Ectodermal cell (in vitro differentiated cells): ENCODE data around the gene RLN1.
"Not testable (repeated sequence)": the region's sequence is repeated elsewhere in the genome, so short reads cannot be mapped to it uniquely, and the experiment has no call there.

ENCODE experiments used
- H3K27ac ChIP-seq: 2 replicates; pipeline ENCODE4 v1.7.0; 2013; ENCODE audit warnings: mild to moderate bottlenecking, low read depth, low read length; ENCODE audit not compliant: insufficient read depth, poor library complexity, severe bottlenecking
- H3K27me3 ChIP-seq: 2 replicates; pipeline ENCODE4 v1.7.0; 2013; ENCODE audit warnings: mild to moderate bottlenecking, low read length; ENCODE audit not compliant: insufficient read depth, control insufficient read depth, poor library complexity, severe bottlenecking
- H3K36me3 ChIP-seq: one replicate; pipeline ENCODE4 v1.7.0; 2013; ENCODE audit warnings: low read length; ENCODE audit not compliant: control insufficient read depth, insufficient read depth
- H3K4me1 ChIP-seq: one replicate; pipeline ENCODE4 v1.7.0; 2013; ENCODE audit warnings: low read length; ENCODE audit not compliant: control insufficient read depth, insufficient read depth
- H3K4me3 ChIP-seq: 2 replicates; pipeline ENCODE4 v1.7.0; 2013; ENCODE audit warnings: low read depth, low read length, control low read depth; ENCODE audit not compliant: insufficient read depth
- H3K9me3 ChIP-seq: 2 replicates; pipeline ENCODE4 v1.7.0; 2013; ENCODE audit warnings: mild to moderate bottlenecking, low read length, moderate library complexity; ENCODE audit not compliant: control insufficient read depth
- WGBS, 2 experiments: methylation state at CpG; one replicate each; pipeline ENCODE4 v1.1.7; 2013; ENCODE audit warnings: missing lambda C conversion rate in 2 of 2; 5-methylcytosine and 5-hydroxymethylcytosine counted together

The RLN1 gene

GRCh38 chr9:5360341-5360740, 20.7 kb upstream of the RLN1 start:
- Histone ChIP-seq H3K36me3 (no peaks in the 10 kb centered on the region), H3K4me1 (no peaks in the 10 kb centered on the region), H3K4me3 (no peak overlapping the region), H3K27me3 (no peaks in the 10 kb centered on the region), H3K27ac (no peak overlapping the region), H3K9me3 (no peaks in the 10 kb centered on the region)

DNA sequence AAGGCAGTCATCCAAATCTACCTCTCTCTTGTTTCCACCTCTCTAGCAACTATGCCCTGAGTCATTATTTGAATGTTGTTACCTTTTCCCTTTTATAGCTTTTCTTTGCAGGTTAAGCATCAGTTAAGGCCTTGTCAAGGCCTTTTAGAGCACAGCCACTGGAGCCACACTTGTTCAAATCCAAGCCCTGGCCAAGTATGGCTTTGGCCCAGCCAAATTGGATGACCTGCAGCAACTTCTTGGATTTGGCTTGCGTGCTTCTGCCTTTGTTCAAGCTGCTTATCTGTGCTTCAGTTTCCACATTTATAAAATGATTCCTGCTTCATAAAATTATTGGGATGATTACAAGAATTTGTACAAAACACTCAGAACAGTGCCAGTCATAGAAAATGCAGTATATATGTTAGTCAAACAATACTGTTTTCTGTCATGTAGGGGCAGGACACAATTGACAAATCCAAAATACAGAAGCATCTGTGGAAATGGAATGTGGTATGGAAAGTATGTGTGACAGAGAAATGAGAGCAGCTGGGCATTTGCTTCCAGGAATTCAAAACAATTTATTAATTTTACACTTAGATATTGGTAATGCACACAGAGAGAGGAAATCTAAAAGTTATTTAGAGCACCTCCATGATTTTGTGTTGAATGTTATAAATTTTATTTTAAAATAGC, 17.9 kb upstream of the RLN1 start:
- Histone ChIP-seq H3K4me1 (no peaks in the 10 kb centered on the region), H3K27ac (no peak overlapping the region), H3K36me3 (no peaks in the 10 kb centered on the region), H3K9me3 (no peaks in the 10 kb centered on the region), H3K27me3 (no peaks in the 10 kb centered on the region), H3K4me3 (no peak overlapping the region)
- 80 to 82% methylated on average over 1 of the region's 1 CpG for WGBS, 2 experiments

- no peaks in the 10 kb centered on the region for H3K4me1 ChIP-seq
- H3K9me3 ChIP-seq: no peaks in the 10 kb centered on the region
- no peak overlapping the region for H3K4me3 ChIP-seq
- H3K27ac ChIP-seq: no peak overlapping the region
- H3K27me3 ChIP-seq: no peaks in the 10 kb centered on the region
- no peaks in the 10 kb centered on the region for H3K36me3 ChIP-seq
- 93 to 98% methylated on average over 2 of the region's 2 CpGs for WGBS, 2 experiments
Observed at GRCh38 chr9:5355817-5356216, 16.1 kb upstream of the RLN1 start.

DNA sequence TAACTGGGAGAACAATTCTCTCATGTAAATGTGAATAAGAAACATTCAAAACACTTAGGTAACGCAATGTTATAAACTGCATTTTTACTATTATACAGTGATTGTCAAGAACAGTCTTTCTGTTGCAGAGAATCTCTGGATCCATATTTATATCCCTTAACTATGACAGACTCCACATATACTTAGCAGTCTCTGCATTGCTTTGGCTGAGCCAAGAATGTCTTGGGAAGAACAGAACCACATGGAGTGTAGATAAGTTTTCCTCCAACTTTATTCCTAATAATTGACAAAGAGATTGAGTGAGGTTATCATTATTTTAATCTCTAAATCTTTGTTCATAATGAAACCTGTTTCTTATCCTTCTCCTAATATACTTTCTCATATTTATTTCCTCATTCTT, 15.6 kb upstream of the RLN1 start:
- H3K9me3 ChIP-seq: no peaks in the 10 kb centered on the region
- no peaks in the 10 kb centered on the region for H3K4me1 ChIP-seq
- no peaks in the 10 kb centered on the region for H3K27me3 ChIP-seq
- no peak overlapping the region for H3K27ac ChIP-seq
- no peak overlapping the region for H3K4me3 ChIP-seq
- WGBS, 2 experiments: 100% methylated on average over 1 of the region's 1 CpG; no CpG with 5 or more reads in 1 of the 2 experiments
- no peaks in the 10 kb centered on the region for H3K36me3 ChIP-seq

GRCh38 chr9:5354184-5354583, 14.5 kb upstream of the RLN1 start:
- H3K27ac ChIP-seq: no peak overlapping the region
- no peaks in the 10 kb centered on the region for H3K9me3 ChIP-seq
- H3K4me3 ChIP-seq: no peak overlapping the region
- H3K27me3 ChIP-seq: no peaks in the 10 kb centered on the region
- H3K36me3 ChIP-seq: no peaks in the 10 kb centered on the region
- no peaks in the 10 kb centered on the region for H3K4me1 ChIP-seq
- 87 to 91% methylated on average over 2 of the region's 2 CpGs for WGBS, 2 experiments

DNA sequence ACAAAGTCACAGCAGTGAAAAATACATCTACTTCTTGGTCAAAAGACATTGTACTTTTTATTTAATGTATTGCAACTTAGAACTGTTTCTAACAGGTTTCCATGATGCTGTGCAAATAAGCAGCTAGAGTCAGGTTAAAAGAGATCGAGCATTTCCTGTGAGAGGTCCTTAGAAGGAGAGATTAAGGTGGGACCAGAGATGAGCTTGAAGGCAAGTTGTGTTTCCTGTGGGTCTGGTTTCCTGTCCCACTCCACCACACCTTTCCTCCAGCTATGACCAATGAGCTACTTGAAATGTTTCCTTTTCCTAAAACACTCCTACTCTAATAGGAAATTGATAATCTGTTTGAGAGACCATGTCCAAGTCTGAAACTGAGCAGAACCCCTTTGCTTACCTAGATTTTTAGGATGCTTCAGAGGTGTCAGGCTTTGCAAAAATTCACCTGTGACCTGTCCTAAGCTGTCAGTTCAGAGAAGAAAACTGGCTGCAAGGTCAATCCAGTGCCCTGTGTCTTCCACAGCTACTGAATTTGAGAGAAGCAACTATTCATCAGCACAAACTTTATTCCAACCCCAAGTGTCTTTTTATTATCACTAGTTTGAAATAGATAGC, 13.1 kb upstream of the RLN1 start:
- Histone ChIP-seq H3K27ac (no peak overlapping the region), H3K4me3 (no peak overlapping the region), H3K4me1 (no peaks in the 10 kb centered on the region), H3K9me3 (no peaks in the 10 kb centered on the region), H3K36me3 (no peaks in the 10 kb centered on the region), H3K27me3 (no peaks in the 10 kb centered on the region)
- WGBS, 2 experiments: 86 to 100% methylated on average over 1 of the region's 1 CpG

- Histone ChIP-seq H3K9me3 (no peaks in the 10 kb centered on the region), H3K36me3 (no peaks in the 10 kb centered on the region), H3K27ac (no peak overlapping the region), H3K27me3 (no peaks in the 10 kb centered on the region), H3K4me1 (no peaks in the 10 kb centered on the region), H3K4me3 (no peak overlapping the region)
- WGBS, 2 experiments: 89 to 91% methylated on average over 3 of the region's 4 CpGs
Observed at GRCh38 chr9:5336688-5337087, 3.0 kb downstream of the RLN1 start.

GRCh38 chr9:5331276-5331675, 8.4 kb downstream of the RLN1 start:
- not testable (repeated sequence) for H3K9me3 ChIP-seq, H3K27ac ChIP-seq, H3K36me3 ChIP-seq, H3K4me3 ChIP-seq, H3K4me1 ChIP-seq, H3K27me3 ChIP-seq
- WGBS, 2 experiments: 83 to 95% methylated on average over 3 of the region's 3 CpGs

GRCh38 chr9:5326893-5327548, 12.7 kb downstream of the RLN1 start:
- no peaks in the 10 kb centered on the region for H3K9me3 ChIP-seq
- H3K27me3 ChIP-seq: no peaks in the 10 kb centered on the region
- 38 to 39% methylated on average over 10 of the region's 10 CpGs for WGBS, 2 experiments
- H3K4me3 ChIP-seq: no peak overlapping the region
- no peaks in the 10 kb centered on the region for H3K36me3 ChIP-seq
- H3K4me1 ChIP-seq: no peaks in the 10 kb centered on the region
- H3K27ac ChIP-seq: no peak overlapping the region

- Histone ChIP-seq H3K9me3 (no peaks in the 10 kb centered on the region), H3K27me3 (no peaks in the 10 kb centered on the region), H3K4me1 (no peaks in the 10 kb centered on the region), H3K27ac (no peak overlapping the region), H3K36me3 (no peaks in the 10 kb centered on the region), H3K4me3 (no peak overlapping the region)
Observed at GRCh38 chr9:5326187-5326586, 13.5 kb downstream of the RLN1 start.
